Measurements from ENCODE around the gene PXMP4.
A peak's percentile ranks its signal among the peaks of the same experiment; 100 is the strongest.

Gene PXMP4

DNA sequence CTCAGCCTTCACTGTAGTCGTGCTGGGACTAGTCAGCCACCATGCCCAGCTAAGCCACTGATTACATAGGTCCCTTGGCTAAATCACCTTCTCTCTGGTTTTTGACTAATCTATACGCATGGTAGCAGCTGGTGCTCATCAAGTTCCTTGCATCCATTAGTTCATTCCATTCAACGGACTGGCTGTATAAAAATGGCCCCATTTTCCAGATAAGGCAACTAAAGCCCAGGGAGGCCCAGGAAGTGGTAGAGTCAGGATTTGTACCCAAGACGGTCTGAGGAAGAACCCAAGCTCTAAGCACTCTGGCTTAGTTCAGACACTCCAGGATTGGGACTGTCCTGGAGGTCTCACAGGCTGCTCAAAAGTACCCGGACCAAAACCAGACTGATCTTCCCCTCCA is 38.8 kb downstream of the PXMP4 start:
- DNase-seq, result no peak

DNA sequence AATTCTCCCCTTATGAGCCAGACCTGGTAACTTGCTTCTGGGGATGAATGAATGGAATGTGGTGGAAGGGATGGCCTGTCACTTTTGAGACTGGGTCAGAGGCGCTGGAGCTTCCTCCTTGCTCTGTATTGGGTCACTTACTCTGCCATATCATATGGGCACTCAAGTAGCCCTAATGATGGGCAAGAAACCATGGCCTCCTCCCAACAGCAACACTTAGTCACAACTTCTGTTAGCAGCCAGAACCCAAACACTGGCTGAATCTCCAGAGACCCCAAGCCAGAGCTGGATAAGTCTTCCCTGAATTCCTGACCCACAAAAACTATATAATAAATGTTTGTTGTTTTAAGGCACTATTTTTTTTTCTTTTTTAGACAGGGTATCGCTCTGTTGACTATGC is 39.4 kb downstream of the PXMP4 start:
- no peak for DNase-seq

DNA sequence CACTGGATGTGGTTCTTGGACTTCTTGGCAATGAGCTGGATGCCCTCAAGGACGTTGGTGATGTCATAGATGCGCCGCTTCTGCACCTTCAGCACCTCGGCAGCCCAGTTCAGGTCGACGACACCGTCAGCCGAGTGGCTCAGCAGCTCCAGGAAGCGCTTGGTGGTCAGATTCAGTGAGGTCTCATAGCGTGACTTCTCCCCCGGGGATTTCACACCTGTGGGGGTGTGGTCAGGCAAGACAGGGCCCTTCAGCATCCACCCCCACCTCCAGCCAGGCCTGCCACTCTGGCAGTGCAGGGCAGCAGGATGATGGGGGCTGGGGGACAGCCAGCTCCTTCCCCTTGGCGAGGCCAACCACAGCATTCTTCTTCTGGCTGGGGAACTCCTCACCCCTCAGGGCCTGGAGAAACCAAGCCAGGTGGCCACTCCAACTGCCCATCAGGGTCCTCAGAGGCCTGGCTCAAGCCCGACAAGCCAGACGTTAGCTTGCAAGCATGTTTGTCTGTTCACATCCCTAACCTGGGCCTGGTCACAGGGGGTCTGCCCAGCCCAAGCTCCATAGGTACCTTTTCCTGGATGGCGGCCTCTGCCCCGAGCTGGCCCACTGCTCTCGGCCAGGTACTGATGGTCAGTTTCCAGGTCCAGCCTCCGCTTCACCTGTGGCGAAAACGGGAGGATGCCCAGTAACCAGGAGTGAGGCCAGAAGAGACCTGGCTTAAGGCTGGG is 40.2 kb downstream of the PXMP4 start:
- no peak for DNase-seq

DNA sequence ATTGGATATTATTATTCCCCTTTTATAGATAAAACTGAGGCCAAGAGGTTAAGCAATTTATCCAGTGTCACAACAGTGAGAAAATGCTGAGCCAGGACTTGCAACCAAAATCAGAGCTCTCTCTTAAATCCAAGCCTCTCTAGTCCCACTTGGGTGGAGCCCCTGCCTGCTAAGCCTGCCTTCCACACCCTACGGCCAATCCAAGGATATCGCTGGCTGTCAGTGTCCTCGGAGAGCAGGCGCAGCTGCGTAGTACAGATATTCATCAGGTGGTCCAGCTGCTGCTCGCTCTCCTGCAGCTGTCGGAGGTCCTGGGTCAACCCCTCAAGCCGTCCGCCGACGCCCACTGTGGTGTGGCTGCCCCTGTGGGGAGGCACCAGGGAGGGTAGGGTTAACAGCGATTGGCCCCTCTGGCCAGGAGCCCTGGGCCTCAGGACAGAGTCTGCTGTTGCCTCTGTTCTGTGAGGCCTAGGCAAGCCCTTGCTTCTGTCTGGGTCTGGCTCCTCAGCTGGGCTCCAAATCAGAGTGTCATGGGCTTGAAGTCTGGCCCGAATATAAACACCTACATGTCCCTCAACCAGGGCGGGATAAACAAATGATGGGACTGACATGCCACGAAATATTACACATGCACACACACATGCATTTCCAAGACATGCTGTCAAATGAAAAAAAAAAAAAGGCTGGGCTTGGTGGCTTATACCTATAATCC is 42.0 kb downstream of the PXMP4 start:
- no peak for DNase-seq

DNA sequence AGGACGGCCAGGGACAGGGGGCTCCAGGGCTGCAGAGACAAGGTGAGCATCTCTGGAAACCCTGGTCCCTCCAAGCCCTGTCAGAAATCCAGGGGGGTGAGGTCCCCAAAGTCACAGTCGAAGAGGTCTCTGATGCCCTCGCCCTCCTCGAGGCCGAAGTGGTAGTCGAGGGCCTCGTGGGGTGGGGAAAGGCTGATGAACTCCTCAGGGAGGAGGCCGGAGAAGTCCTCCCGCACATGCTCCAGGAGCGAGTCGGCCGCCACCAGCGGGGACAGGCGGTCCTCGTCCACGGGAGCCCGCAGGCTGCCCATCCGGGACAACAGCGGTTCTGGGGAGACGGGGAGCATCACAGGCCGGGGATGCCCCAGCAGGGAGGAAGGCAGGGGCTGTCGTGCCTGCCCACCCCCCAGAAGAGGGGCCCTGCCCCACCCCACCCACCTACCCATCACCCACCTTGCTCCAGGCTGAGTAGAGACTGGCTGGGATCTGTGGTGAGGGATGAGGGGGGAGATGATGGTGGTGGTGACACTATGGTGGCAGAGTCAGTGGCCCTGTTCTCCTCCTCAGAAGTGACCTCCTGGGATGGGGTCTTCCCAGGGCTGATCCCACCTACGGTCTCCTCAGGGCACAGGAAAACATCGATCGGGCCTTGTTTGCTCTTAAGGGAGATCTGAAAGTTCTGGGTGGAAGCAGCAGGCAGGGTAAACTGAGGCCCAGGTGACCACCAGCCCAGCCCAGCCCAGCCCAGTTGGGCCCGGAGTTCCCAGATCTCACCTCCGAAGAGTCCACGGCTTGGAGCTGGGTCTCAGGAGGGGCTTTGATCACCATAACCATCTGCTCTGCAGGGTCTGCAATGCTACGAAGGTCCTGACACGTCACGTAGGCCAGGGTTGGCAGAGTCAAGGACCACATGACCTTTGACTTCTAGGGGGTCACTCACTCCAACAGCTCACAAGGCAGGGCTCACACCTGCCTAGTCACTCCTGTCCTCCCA is 43.2 kb downstream of the PXMP4 start:
- no peak for DNase-seq

DNA sequence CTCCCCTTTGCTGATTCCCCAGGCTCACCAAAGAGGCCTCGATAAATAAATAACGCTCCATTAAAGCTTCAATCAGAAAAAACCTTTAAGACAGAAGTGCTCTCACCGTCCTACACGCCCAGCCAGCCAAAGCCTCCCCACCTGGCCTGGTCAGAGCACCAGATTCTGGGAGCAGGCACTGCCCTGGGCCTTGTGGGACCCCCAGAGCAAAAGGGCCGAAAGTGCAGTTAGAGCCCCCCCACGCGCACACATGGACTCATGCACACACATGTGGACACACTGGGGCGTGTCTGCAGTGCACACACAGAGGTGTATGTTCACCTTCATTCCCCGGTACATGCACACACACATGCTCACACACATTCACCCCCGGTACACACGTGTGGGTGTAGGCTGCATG is 44.0 kb downstream of the PXMP4 start:
- peak; percentile 23 for DNase-seq

DNA sequence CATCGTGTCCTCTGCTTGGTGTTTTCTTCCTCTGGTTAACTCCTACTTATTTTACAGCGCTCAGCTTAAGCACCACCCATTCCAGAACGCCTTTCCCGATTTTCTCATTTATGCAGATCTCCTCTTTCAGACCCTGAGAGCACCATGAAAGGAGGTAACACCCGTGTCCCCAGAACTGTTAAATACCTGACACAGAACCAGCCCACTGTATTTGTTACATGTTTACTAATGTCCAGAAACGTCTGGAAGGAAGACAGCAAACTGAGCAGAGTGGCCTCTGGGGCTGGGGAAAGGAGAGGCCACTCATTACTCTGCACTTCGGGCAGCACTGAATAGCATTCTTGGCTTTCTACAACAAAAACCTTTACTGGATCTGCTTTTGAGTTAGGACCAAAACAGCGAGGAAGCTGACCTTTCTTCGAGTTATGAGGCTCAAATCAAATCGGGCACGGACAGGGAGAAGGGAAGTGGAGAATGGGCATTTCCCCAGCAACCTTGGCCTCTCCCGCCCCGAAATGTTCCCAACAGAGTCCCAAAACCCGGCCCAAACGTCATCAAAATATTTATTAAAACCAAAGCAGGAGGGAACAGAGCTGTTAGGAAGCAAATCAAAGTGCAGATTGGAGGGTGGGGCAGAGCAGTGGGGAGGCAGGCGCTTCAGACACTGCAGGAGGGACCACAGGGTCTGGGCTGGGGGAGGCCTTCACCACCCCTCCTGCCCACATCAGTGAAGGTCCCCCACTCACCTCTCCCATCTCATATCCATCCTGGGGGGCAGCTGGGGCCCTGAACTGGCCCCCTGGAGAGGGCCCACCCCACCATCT is 44.8 kb downstream of the PXMP4 start:
- peak; percentile 53 for DNase-seq

DNA sequence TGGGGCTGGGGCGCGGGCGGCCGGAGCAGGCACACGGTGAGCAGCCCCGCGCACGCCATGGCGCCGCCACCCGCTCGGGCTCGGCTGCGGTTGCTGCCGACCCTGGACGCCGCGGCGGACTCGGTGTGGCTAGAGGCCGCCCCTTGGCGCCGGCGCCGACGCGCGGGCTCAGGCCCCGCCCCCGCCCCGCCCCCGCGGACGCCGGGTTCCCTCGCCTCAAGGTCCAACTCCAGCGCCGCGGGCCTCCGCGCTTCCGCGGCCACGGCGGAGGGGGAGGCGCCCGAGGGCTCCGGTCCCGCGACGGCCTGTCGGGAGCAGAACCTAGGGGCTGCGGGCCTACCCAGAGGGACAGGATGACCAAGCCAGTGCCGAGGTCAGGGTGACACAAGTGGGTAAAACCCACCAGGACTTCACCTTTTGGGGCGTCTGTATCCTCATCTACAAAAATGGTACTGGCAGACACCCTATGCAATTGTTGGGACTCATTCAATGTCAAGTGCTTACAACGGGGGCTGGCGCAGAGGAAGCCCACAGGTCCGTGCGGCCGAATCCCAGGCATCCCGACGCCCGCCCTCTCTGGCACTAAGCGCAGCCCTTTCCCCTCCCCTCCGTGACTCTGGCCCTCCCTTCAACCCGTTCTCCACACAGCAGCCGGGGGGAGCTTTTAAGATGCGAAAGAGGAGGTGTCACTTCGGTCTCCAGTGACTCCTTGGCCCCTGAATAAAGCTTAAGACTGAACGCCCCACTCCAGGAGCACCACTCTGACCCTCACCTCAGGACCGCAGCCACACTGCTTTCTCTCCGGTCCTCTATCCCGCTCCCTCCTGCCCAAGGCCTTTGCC is 45.6 kb downstream of the PXMP4 start, which contains the start of gene NECAB3:
Gene NECAB3, minus strand, starts transcription at position 135 of the 842 bp plus-strand sequence. Its CDS starts 76 bp downstream, at position 59.
- peak; percentile 93 for DNase-seq

DNA sequence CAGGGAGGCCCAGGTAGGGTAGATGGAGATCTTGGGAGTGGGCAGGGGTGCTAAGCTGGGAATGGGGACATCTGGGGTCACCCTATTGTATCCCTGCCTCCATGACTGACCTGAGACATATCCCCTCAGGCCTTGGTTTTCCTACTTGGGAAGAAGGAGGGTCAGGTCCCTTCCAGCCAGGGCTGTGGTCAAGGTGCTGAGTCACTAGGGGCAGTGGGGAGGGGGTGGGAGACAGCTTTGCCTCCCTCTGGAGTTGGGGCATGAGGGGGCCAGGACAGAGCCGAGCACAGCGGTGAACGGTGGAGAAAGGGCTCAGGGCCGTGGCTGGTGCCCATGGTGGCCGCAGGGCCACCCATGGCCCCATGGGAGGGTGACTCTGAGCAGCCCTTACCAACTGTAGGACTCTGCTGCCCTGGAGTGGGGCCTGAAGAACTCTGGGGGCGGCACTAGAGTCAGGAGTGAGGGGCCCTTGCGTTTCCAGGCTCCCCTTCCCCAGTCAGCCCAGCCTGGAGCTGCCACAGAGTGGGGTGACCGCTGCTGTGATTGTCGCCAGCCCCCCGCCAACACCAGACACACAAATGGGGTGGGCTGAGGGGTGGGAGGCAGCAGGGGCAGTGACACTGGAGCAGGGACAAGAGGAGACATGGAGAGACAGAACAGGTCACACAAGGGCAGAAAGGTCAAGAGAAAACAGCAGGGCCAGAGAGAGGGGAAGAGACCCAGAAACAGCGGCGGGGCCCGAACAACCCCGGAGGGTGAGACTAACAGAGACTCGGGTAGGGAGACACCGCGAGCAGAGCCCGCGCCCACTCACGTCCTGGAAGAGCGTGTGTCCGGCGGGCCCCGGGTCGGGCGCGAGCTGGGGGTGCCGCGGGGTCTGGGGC is 46.5 kb downstream of the PXMP4 start:
- peak; percentile 46 for DNase-seq

DNA sequence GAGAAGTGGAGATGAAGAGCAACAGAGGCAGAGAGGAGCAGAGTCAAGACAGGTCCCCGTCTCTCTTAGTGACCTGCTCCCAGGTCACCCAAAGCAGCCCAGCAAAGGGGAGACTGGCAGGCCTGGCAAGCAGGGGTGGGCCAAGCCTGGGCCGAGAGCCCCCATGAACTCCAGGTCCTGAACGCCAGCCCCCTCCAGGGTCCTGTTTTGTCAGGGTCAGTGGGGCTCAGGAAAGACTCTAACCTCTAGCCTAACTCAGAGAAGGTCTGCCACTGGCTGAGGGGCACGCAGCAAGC is 47.0 kb downstream of the PXMP4 start:
- DNase-seq, result no peak

DNA sequence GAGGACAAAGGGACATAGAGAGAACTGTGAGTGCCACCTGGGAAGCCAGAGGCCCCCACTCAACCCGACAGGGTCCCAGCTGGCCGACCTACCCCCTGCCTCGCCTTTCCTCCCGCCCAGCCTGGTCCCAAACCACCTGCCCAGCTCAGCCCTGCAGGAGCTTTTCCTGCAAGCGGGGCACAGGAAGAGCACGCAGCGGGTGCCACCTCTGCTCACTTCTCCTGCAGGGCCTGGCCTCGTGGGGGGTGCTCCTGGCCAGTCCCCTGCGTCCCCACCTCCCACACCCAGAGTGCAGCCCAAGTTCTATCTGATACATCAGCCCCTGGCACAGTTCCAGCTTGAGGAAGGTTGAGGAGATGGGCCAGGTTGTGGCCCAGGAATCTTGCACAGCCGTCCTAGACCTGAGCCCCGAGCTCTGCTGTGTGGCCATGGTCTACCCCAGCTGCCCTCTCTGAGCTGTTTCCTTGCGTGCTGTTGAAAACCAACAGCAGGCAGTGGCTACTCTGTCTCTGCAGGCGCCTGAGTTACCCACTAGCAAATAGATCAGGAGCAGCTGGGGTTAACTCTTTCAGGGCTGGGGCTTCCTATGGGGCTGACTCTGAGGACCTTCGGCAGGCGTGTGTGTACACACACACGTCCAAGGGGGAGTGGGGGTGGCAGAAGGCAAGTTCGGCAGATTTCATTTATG is 47.5 kb downstream of the PXMP4 start:
- DNase-seq, result peak; percentile 85

DNA sequence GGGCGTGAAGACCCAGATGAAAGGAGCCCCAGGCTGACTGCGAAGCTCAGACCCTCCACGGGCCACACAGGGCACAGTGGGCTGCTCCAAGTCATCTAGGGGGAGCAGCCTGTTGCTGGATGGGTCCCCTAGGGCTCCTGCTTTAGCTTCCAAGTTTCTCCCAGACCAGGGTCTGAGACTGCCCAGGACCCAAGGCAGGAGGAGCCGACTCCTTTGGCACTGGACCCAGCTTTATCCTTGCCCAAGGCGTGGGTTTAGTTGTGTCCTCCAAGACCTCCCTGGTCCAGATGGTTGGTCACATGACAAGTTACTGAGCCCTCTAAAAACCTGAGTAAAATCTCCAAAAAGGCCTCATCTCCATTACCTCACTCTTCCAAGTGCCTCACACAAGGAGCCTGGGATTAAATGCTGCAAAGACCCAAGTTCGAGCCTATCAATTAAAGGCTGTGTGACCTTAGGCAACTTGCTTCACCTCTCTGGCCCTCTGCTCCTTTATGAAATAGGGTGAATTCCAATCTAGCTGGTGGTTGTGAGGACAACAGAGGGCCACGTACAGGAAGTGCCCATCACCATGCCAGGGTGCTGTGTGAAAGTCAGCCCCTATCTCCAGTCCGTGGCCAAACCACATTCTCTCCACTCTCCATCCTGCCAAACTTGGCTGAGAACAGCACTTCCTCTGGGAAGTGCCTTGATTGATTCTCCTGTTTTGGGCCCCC is 48.4 kb downstream of the PXMP4 start:
- DNase-seq, result no peak

DNA sequence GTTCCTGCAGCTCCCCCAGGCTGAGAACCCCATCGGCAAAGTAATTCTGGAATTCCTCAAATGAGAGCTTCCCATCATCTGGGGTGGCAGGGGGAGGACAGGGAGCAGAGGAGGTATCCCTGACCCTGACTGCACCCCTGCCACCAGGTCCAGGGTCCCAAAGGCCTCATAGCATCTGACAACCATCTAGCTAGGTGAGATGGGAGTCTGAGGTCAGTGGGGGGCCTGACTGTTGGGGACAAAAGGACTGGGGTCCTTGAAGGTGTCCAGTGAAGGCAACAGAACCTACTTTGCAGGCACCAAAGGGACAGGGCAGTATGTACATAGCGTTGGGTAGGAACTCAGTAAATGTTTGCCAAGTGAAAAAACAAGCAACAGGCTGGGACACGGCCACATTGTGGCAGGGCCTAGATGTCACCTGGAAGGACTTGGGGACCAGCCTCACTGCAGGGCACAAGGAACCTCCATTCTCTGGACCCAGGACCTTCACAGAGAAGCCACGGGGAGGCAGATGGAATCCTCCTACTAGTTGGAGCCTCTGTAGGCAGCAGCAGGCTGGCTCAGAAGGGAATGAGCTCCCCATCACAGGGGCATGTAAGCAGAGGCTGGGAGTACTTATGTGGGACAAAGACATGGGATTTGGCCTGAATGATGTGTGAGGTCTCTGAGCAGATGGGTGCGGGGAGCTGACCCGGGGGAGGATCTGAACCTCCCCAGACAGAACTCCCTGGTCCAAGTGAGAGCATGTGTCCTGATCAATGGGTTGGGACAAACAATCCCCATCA is 49.2 kb downstream of the PXMP4 start:
- no peak for DNase-seq

DNA sequence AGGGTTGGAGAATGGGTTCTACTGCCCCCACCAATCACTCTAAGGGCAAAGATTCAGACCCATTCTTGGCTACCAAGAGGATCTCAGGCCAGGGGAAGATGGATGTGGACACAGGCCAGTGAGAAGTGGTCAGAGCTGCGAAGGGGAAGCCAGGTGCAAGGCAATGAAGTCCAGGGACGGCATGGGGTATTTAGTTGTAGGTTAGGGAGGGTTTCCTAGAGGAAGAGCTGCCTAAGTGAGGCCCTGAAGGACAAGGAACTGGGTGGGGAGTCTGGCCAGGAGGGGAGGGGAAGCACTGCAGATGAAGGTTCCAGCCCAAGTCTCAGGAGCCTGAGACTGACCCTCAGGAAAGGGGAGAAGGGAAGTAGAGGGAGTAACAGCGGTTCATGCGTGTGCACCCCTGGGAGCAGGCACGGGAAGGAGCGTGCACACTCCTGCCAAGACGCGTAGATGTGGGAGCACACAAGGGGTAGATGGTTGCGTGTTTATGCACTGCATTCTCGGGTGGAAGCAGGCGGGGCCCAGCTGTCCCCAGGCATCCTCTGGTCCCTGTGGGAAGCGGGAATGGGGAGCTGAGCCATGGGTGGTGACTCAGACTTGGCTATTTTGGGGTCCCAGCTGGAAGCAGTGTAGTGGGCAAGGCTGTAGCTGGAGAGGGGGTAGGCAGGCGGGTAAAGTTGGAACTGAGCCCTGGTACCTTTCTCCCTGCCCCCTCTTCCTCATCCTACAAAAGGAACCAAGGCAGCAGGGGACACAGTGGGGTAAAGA is 50.1 kb downstream of the PXMP4 start:
- no peak for DNase-seq

DNA sequence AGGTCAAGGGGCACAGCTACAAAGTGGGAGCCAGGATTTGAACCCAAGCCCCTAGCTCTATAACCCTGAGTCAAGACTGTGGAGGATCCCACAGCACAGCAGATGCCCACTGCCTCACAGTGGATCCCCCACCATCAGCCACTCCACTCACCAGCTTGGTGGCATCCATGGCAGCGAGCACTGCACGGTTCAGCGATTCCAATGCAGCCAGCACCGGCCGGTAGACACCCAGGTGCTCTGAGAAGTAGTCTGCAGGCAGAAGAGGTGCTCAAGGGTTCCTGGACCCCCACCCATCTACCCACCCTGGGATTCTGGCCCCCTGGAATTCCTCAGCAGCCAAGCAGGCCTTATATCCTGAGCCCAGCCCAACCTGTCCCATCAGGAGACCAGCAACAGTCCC is 50.9 kb downstream of the PXMP4 start:
- DNase-seq, result no peak

DNA sequence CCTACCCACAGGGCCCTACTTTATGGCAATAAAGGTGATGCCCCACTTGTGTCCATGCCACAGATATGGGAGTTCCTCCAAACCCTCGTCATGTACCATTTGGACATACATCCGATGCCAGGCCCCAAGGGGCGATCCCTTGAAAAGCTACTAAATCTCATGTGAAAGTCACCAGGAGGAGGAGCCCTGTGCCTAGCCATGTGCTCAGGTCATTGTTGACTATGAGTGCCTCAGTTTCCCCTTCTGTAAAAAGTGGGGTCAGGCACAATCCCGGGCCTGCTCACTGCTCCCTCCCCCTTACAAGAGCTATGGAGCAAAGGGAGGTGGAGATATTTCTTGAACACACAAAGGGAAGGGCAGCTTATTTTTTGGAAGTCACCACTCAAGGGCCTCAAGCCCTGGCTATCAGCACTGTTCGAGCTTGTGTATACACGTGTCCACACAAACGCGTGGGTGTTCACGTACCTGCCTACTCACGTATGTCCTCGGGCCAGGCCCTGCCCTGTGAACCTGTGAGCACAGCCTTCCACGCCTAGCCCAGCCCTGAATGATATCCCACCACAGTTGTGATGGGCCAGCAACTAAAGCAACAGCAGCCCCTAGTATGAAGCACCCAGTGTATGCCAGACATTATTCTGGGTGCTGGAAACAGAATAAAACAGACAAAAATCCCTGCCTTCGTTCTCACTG is 51.5 kb downstream of the PXMP4 start:
- DNase-seq, result no peak

All from NCI-H69 (cell line).